SK-N-MC (cell line): Measurements from ENCODE around the gene CACNA1H.

Source experiments
- EZH2 ChIP-seq: fragments of 200-600 bp; sonication (generic); IDR thresholded peaks from one replicate; pipeline ENCODE4 v1.6.1; 2017; ENCODE audit warnings: antibody characterized with exemption
- POLR2AphosphoS5 ChIP-seq: IDR thresholded peaks from 2 replicates; pipeline ENCODE4 v1.6.1; 2012; ENCODE audit warnings: mild to moderate bottlenecking, low read depth, low read length, borderline replicate concordance

- TF ChIP-seq POLR2AphosphoS5 (no peak), EZH2 (no peak)
Observed at GRCh38 chr16:1184156-1184868, 31.4 kb downstream of the CACNA1H start.
